ENCODE data around the gene ALDH1L1. TPM values are rescaled to one million over a fixed set of nuclear protein-coding genes. Genes with fewer than 3 reads are reported as not detected.

Gene ALDH1L1
- total RNA-seq, 5 donors from 2014 or later (not counting 1 experiment from before 2014, with no cell fraction given): 0.19 to 1.6 (median 0.20) TPM; not detected in 2

GRCh38 chr3:126102530-126102951, 77.8 kb downstream of the ALDH1L1 start:
- Mint-ChIP-seq H3K27me3 (peaks cover 0 to 5% of the 10 kb centered on the region in 2 donors), H3K4me3 (no peak overlapping the region), H3K36me3 (no peaks in the 10 kb centered on the region), H3K9me3 (no peaks in the 10 kb centered on the region), H3K27ac (no peak overlapping the region), H3K4me1 (no peaks in the 10 kb centered on the region)
- no peaks in the 10 kb centered on the region for H3K9me3 ChIP-seq
- 68% methylated on average over 5 of the region's 5 CpGs for WGBS (ENCODE audit: insufficient coverage)
- DNase-seq (no peak), ATAC-seq (replicated peaks in 1 of 4) (no peak)
- H3K27me3 ChIP-seq (replicated peaks in 1 of 2; ENCODE audit: control insufficient read depth in 2 of 2, extremely low read depth in 1 of 2, insufficient read depth in 2 of 2, low read length in 1 of 2): peaks cover 0 to 21% of the 10 kb centered on the region in 2 experiments
- ChIA-PET CTCF (no interaction called here), POLR2A (no interaction called here)
- no peaks in the 10 kb centered on the region for H3K36me3 ChIP-seq (ENCODE audit: control insufficient read depth in 2 of 2, extremely low read depth in 1 of 2, insufficient read depth in 1 of 2, low read length in 1 of 2)
- H3K4me3 ChIP-seq (ENCODE audit: control insufficient read depth in 1 of 2, extremely low read depth in 1 of 2, low read length in 1 of 2): no peak overlapping the region
- peaks cover 0 to 3% of the 10 kb centered on the region in 2 experiments for H3K4me1 ChIP-seq (ENCODE audit: control insufficient read depth in 1 of 2, extremely low read depth in 1 of 2, insufficient read depth in 2 of 2, low read length in 2 of 2)
- no peak overlapping the region for H3K27ac ChIP-seq (ENCODE audit: low read length)

- ChIA-PET CTCF (no interaction called here), POLR2A (interaction anchor here in 1 of 2 donors (0.6 kb wide), 1 partner anchor 976 kb away, joined by 4 read pairs; no protein-coding TSS in a partner anchor)
- Histone ChIP-seq H3K4me1 (ENCODE audit: control insufficient read depth in 1 of 2, extremely low read depth in 1 of 2, insufficient read depth in 2 of 2, low read length in 2 of 2) (no peaks in the 10 kb centered on the region), H3K9me3 (no peaks in the 10 kb centered on the region), H3K27me3 (replicated peaks in 1 of 2; ENCODE audit: control insufficient read depth in 2 of 2, extremely low read depth in 1 of 2, insufficient read depth in 2 of 2, low read length in 1 of 2) (peaks cover 0 to 21% of the 10 kb centered on the region in 2 experiments), H3K4me3 (ENCODE audit: control insufficient read depth in 1 of 2, extremely low read depth in 1 of 2, low read length in 1 of 2) (no peak overlapping the region), H3K36me3 (ENCODE audit: control insufficient read depth in 2 of 2, extremely low read depth in 1 of 2, insufficient read depth in 1 of 2, low read length in 1 of 2) (no peaks in the 10 kb centered on the region), H3K27ac (ENCODE audit: low read length) (no peak overlapping the region)
- no peak overlapping the region for H3K4me3 Mint-ChIP-seq
- no peaks in the 10 kb centered on the region for H3K4me1 Mint-ChIP-seq
- H3K36me3 Mint-ChIP-seq: no peaks in the 10 kb centered on the region
- peaks cover 0 to 2% (median 0%) of the 10 kb centered on the region in 3 donors for H3K9me3 Mint-ChIP-seq
- ATAC-seq (replicated peaks in 1 of 4): no peak
- peaks cover 0 to 5% of the 10 kb centered on the region in 2 donors for H3K27me3 Mint-ChIP-seq
- peak in 1 of 35 experiments; percentile 1 for DNase-seq
- no peak overlapping the region for H3K27ac Mint-ChIP-seq
- WGBS (ENCODE audit: insufficient coverage): 84% methylated on average over 6 of the region's 8 CpGs
Measured at GRCh38 chr3:126102011-126102410, 78.4 kb downstream of the ALDH1L1 start.

- WGBS (ENCODE audit: insufficient coverage): 92% methylated on average over 8 of the region's 10 CpGs
- H3K27me3 ChIP-seq (replicated peaks in 1 of 2; ENCODE audit: control insufficient read depth in 2 of 2, extremely low read depth in 1 of 2, insufficient read depth in 2 of 2, low read length in 1 of 2): peaks cover 0 to 21% of the 10 kb centered on the region in 2 experiments
- no peaks in the 10 kb centered on the region for H3K36me3 ChIP-seq (ENCODE audit: control insufficient read depth in 2 of 2, extremely low read depth in 1 of 2, insufficient read depth in 1 of 2, low read length in 1 of 2)
- H3K9me3 ChIP-seq: no peaks in the 10 kb centered on the region
- Mint-ChIP-seq H3K27ac (no peak overlapping the region), H3K36me3 (no peaks in the 10 kb centered on the region), H3K27me3 (peaks cover 0 to 5% of the 10 kb centered on the region in 2 donors), H3K4me1 (no peaks in the 10 kb centered on the region), H3K4me3 (no peak overlapping the region), H3K9me3 (peaks cover 0 to 3% (median 2%) of the 10 kb centered on the region in 3 donors)
- ATAC-seq (replicated peaks in 1 of 4) (no peak), DNase-seq (peak in 1 of 35 experiments; percentile 4)
- H3K4me1 ChIP-seq (ENCODE audit: control insufficient read depth in 1 of 2, extremely low read depth in 1 of 2, insufficient read depth in 2 of 2, low read length in 2 of 2): no peaks in the 10 kb centered on the region
- no peak overlapping the region for H3K27ac ChIP-seq (ENCODE audit: low read length)
- ChIA-PET CTCF (no interaction called here), POLR2A (interaction anchor here in 1 of 2 donors (0.6 kb wide), 1 partner anchor 977 kb away, joined by 4 read pairs; no protein-coding TSS in a partner anchor)
- no peak overlapping the region for H3K4me3 ChIP-seq (ENCODE audit: control insufficient read depth in 1 of 2, extremely low read depth in 1 of 2, low read length in 1 of 2)
Measured at GRCh38 chr3:126101521-126101982, 78.8 kb downstream of the ALDH1L1 start.

GRCh38 chr3:126100634-126101301, 79.6 kb downstream of the ALDH1L1 start:
- H3K9me3 ChIP-seq: no peaks in the 10 kb centered on the region
- H3K27me3 ChIP-seq (replicated peaks in 1 of 2; ENCODE audit: control insufficient read depth in 2 of 2, extremely low read depth in 1 of 2, insufficient read depth in 2 of 2, low read length in 1 of 2): peaks cover 0 to 21% of the 10 kb centered on the region in 2 experiments
- H3K27me3 Mint-ChIP-seq: peaks cover 0 to 5% of the 10 kb centered on the region in 2 donors
- ATAC-seq (replicated peaks in 1 of 4) (no peak), DNase-seq (peak in 1 of 35 experiments; percentile 0)
- no peaks in the 10 kb centered on the region for H3K4me1 ChIP-seq (ENCODE audit: control insufficient read depth in 1 of 2, extremely low read depth in 1 of 2, insufficient read depth in 2 of 2, low read length in 2 of 2)
- no peaks in the 10 kb centered on the region for H3K4me1 Mint-ChIP-seq
- H3K4me3 ChIP-seq (ENCODE audit: control insufficient read depth in 1 of 2, extremely low read depth in 1 of 2, low read length in 1 of 2): no peak overlapping the region
- H3K36me3 Mint-ChIP-seq: no peaks in the 10 kb centered on the region
- CTCF ChIA-PET: no interaction called here
- WGBS (ENCODE audit: insufficient coverage): 84% methylated on average over 18 of the region's 18 CpGs
- H3K27ac ChIP-seq (ENCODE audit: low read length): no peak overlapping the region
- POLR2A ChIA-PET: no interaction called here
- H3K4me3 Mint-ChIP-seq: no peak overlapping the region
- no peak overlapping the region for H3K27ac Mint-ChIP-seq
- peaks cover 0 to 10% (median 3%) of the 10 kb centered on the region in 3 donors for H3K9me3 Mint-ChIP-seq
- no peaks in the 10 kb centered on the region for H3K36me3 ChIP-seq (ENCODE audit: control insufficient read depth in 2 of 2, extremely low read depth in 1 of 2, insufficient read depth in 1 of 2, low read length in 1 of 2)

DNA sequence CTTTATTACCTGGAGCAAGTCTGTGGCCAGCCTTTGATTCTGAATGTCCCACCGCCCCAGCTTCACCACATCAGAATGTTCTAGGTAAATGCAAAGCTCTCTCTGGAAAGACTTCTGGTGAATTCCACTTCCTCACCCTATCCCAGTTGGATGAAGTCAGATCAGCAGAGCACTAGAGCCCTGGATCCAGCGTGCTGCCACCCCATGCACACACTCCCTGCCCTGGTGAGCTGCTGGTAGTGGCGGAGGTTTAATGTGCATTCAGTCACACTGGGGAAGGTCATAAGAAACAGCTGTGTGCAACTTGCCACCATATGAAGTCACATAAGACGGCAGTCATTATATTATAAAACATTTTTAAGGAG, 80.1 kb downstream of the ALDH1L1 start:
- peaks cover 4% of the 10 kb centered on the region for H3K36me3 Mint-ChIP-seq

GRCh38 chr3:126098391-126098858, 82.0 kb downstream of the ALDH1L1 start:
- CTCF ChIA-PET: no interaction called here
- peaks cover 0 to 15% of the 10 kb centered on the region in 2 experiments for H3K27me3 ChIP-seq (replicated peaks in 1 of 2; ENCODE audit: control insufficient read depth in 2 of 2, extremely low read depth in 1 of 2, insufficient read depth in 2 of 2, low read length in 1 of 2)
- peaks cover 0 to 7% of the 10 kb centered on the region in 2 donors for H3K27me3 Mint-ChIP-seq
- no peaks in the 10 kb centered on the region for H3K36me3 ChIP-seq (ENCODE audit: control insufficient read depth in 2 of 2, extremely low read depth in 1 of 2, insufficient read depth in 1 of 2, low read length in 1 of 2)
- POLR2A ChIA-PET: no interaction called here
- H3K4me3 ChIP-seq (ENCODE audit: control insufficient read depth in 1 of 2, extremely low read depth in 1 of 2, low read length in 1 of 2): no peak overlapping the region
- H3K9me3 ChIP-seq: no peaks in the 10 kb centered on the region
- H3K27ac Mint-ChIP-seq: no peak overlapping the region
- H3K27ac ChIP-seq (ENCODE audit: low read length): no peak overlapping the region
- H3K9me3 Mint-ChIP-seq: peaks cover 10 to 22% (median 15%) of the 10 kb centered on the region in 3 donors
- no peak overlapping the region for H3K4me3 Mint-ChIP-seq
- WGBS (ENCODE audit: insufficient coverage): 80% methylated on average over 1 of the region's 2 CpGs
- DNase-seq: no peak
- no peak for ATAC-seq (replicated peaks in 1 of 4)
- H3K4me1 ChIP-seq (ENCODE audit: control insufficient read depth in 1 of 2, extremely low read depth in 1 of 2, insufficient read depth in 2 of 2, low read length in 2 of 2): no peaks in the 10 kb centered on the region
- peaks cover 10% of the 10 kb centered on the region for H3K36me3 Mint-ChIP-seq
- H3K4me1 Mint-ChIP-seq: no peaks in the 10 kb centered on the region

More for the DNA sequence above, 80.1 kb downstream of the ALDH1L1 start:
- 100% methylated on average over 1 of the region's 4 CpGs for WGBS (ENCODE audit: insufficient coverage)
- H3K27ac Mint-ChIP-seq: no peak overlapping the region
- peaks cover 0 to 5% of the 10 kb centered on the region in 2 donors for H3K27me3 Mint-ChIP-seq
- Histone ChIP-seq H3K27ac (ENCODE audit: low read length) (no peak overlapping the region), H3K4me3 (ENCODE audit: control insufficient read depth in 1 of 2, extremely low read depth in 1 of 2, low read length in 1 of 2) (no peak overlapping the region), H3K9me3 (no peaks in the 10 kb centered on the region), H3K36me3 (ENCODE audit: control insufficient read depth in 2 of 2, extremely low read depth in 1 of 2, insufficient read depth in 1 of 2, low read length in 1 of 2) (no peaks in the 10 kb centered on the region), H3K27me3 (replicated peaks in 1 of 2; ENCODE audit: control insufficient read depth in 2 of 2, extremely low read depth in 1 of 2, insufficient read depth in 2 of 2, low read length in 1 of 2) (peaks cover 0 to 21% of the 10 kb centered on the region in 2 experiments), H3K4me1 (ENCODE audit: control insufficient read depth in 1 of 2, extremely low read depth in 1 of 2, insufficient read depth in 2 of 2, low read length in 2 of 2) (no peaks in the 10 kb centered on the region)
- peaks cover 0 to 15% (median 8%) of the 10 kb centered on the region in 3 donors for H3K9me3 Mint-ChIP-seq
- no peaks in the 10 kb centered on the region for H3K4me1 Mint-ChIP-seq
- DNase-seq: no peak
- no peak overlapping the region for H3K4me3 Mint-ChIP-seq
- ATAC-seq (replicated peaks in 1 of 4): no peak
- POLR2A ChIA-PET: no interaction called here
- CTCF ChIA-PET: no interaction called here
